ENCODE measurements around the gene ZNRF1. TPM values are rescaled to one million over a fixed set of nuclear protein-coding genes. Genes with fewer than 3 reads are reported as not detected.
A peak's percentile ranks its signal among the peaks of the same experiment; 100 is the strongest.

The ZNRF1 gene
- polyA plus RNA-seq, 4 donors, result 34.8 to 37.0 (median 35.3) TPM

- no peak for DNase-seq (ENCODE audit: low read depth in 4 of 4, low spot score in 3 of 4)
These were observed 96.4 kb downstream of the ZNRF1 start for GRCh38 chr16:75095204-75095621.

GRCh38 chr16:75096656-75097055 lies 97.8 kb downstream of the ZNRF1 start:
- no peak for DNase-seq (ENCODE audit: low read depth in 4 of 4, low spot score in 3 of 4)

GRCh38 chr16:75097191-75097761 lies 98.5 kb downstream of the ZNRF1 start:
- DNase-seq (ENCODE audit: low read depth in 4 of 4, low spot score in 3 of 4), result no peak

- DNase-seq (ENCODE audit: low read depth in 4 of 4, low spot score in 3 of 4), result no peak
These were observed 99.4 kb downstream of the ZNRF1 start for GRCh38 chr16:75097941-75098901.

GRCh38 chr16:75099075-75099667 lies 100.3 kb downstream of the ZNRF1 start:
- no peak for DNase-seq (ENCODE audit: low read depth in 4 of 4, low spot score in 3 of 4)

- DNase-seq (ENCODE audit: low read depth in 4 of 4, low spot score in 3 of 4), result no peak
These were observed 101.1 kb downstream of the ZNRF1 start for GRCh38 chr16:75099738-75100602.

- no peak for DNase-seq (ENCODE audit: low read depth in 4 of 4, low spot score in 3 of 4)
These were observed 101.8 kb downstream of the ZNRF1 start for GRCh38 chr16:75100603-75100990.

- no peak for DNase-seq (ENCODE audit: low read depth in 4 of 4, low spot score in 3 of 4)
These were observed 102.8 kb downstream of the ZNRF1 start for GRCh38 chr16:75101635-75102034.

GRCh38 chr16:75102595-75102994 lies 103.8 kb downstream of the ZNRF1 start:
- no peak for DNase-seq (ENCODE audit: low read depth in 4 of 4, low spot score in 3 of 4)

GRCh38 chr16:75103994-75104393 lies 105.2 kb downstream of the ZNRF1 start:
- DNase-seq (ENCODE audit: low read depth in 4 of 4, low spot score in 3 of 4), result no peak

- DNase-seq (ENCODE audit: low read depth in 4 of 4, low spot score in 3 of 4), result no peak
These were observed 106.0 kb downstream of the ZNRF1 start for GRCh38 chr16:75104836-75105235.

GRCh38 chr16:75105306-75106061 lies 106.7 kb downstream of the ZNRF1 start:
- DNase-seq (ENCODE audit: low read depth in 4 of 4, low spot score in 3 of 4), result no peak

GRCh38 chr16:75106351-75107274 lies 107.8 kb downstream of the ZNRF1 start:
- no peak for DNase-seq (ENCODE audit: low read depth in 4 of 4, low spot score in 3 of 4)

- DNase-seq (ENCODE audit: low read depth in 4 of 4, low spot score in 3 of 4), result no peak
These were observed 108.7 kb downstream of the ZNRF1 start for GRCh38 chr16:75107505-75107904.

- peak in 3 of 4 donors; percentile 39 to 73 (median 70) for DNase-seq (ENCODE audit: low read depth in 4 of 4, low spot score in 3 of 4)
These were observed 110.2 kb downstream of the ZNRF1 start for GRCh38 chr16:75108792-75109731.

- DNase-seq (ENCODE audit: low read depth in 4 of 4, low spot score in 3 of 4), result no peak
These were observed 111.0 kb downstream of the ZNRF1 start for GRCh38 chr16:75109732-75110243.

All from right renal pelvis (tissue), 4 donors.